ENCODE results near the gene LAYN. TPM values are rescaled to one million over a fixed set of nuclear protein-coding genes. Genes with fewer than 3 reads are reported as not detected.

Gene LAYN
- total and polyA plus RNA-seq, 9 of the 15 experiments (the other 6 are each of a cell fraction or from before 2014, with no cell fraction given) = not detected

DNA sequence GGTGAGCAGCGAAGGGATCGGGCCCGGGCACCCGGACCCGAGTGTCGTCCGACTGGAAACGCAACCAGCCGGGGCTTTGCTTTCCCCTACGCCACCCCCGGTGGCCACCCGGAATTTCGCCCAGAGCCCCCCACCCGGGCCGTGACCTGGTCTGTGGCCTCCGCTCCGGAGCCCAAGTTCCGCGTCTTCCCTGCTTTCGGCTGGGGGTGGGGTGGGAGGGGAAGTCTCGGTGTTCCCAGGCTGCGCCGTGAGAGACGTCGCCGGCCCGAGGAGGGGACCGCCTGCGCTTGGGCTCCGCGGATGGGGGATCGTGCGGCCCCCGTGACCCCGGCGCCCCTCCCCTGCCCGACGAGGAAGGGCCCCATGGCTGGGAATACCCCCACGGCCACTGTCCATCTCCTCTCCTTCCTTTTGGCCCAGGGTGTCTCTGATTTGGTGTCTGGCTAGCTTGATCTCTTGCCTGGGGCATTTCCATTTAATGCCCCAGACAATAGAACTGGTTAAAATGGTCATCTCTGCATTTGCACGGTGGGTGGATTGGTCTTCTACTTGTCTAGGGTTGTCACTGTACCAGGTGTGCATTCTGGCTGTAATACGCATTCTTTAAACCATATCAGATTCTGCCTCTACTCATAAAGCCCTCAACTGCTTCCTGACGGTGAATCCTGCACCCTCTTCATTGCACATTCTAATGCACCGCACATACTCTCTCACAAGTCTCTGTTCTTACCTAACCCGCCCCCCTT lies 62.5 kb downstream of the LAYN start:
- WGBS (ENCODE audit: insufficient coverage, low coverage, missing lambda C conversion rate) = 3% methylated on average over 14 of the region's 44 CpGs
- peak overlapping the region; percentile 82 for H3K4me2 ChIP-seq (ENCODE audit: insufficient read depth, low read length)
- no TSS peak for BruUV-seq (replicated peaks)
- FAIRE-seq = no peak
- no peaks in the 10 kb centered on the region for H3K27me3 ChIP-seq (ENCODE audit: control insufficient read depth in 2 of 2, insufficient read depth in 2 of 2, low read length in 2 of 2)
- H3K9me1 ChIP-seq (ENCODE audit: control insufficient read depth, insufficient read depth, low read length) = no peaks in the 10 kb centered on the region
- in situ Hi-C loops (cut with MboI) (loop anchor here (5.0 to 10.0 kb wide), 4 partner anchors 174 to 622 kb away; partner anchors contain the start of gene PTS), intact Hi-C loops (cut with micrococcal nuclease) (loop anchor here (1.0 to 10.0 kb wide), 6 partner anchors 36 to 682 kb away; no protein-coding TSS in a partner anchor)
- H3K4me1 ChIP-seq (replicated peaks in 1 of 2; ENCODE audit: control insufficient read depth in 2 of 2, insufficient read depth in 2 of 2, low read length in 2 of 2) = peaks cover 13 to 17% of the 10 kb centered on the region in 2 experiments; a peak in 4 of 5 replicates
- CTCF ChIA-PET (ENCODE audit: low intra/inter-chr PET ratio) = interaction anchor here (0.7 to 5.8 kb wide), 4 partner anchors 174 to 238 kb away, joined by 5 to 38 read pairs (median 13); no protein-coding TSS in a partner anchor
- no peaks in the 10 kb centered on the region for H3K9me3 ChIP-seq (replicated peaks; ENCODE audit: control insufficient read depth, insufficient read depth, low read depth, low read length)
- no peaks in the 10 kb centered on the region for H3K36me3 ChIP-seq (ENCODE audit: control insufficient read depth, insufficient read depth, low read length)
- 0 out of 2 replicates have a peak, but pooled peaks cover 4% of the 10 kb centered on the region for H4K20me1 ChIP-seq (replicated peaks; ENCODE audit: control insufficient read depth, insufficient read depth, low read length)
- H3K79me2 ChIP-seq (ENCODE audit: control insufficient read depth, insufficient read depth, low read length) = peaks cover 52% of the 10 kb centered on the region
- peak overlapping the region; percentile 89 for H2AFZ ChIP-seq (ENCODE audit: low read depth, low read length)
- H3K4me3 ChIP-seq = peak overlapping the region; percentile 66
- peak; percentile 38 for ATAC-seq
- peak overlapping the region; percentile 84 for H3K27ac ChIP-seq (ENCODE audit: extremely low read depth, low read depth, low read length)
- peak overlapping the region; percentile 80 to 99 for H3K9ac ChIP-seq (ENCODE audit: insufficient read depth in 1 of 2, low read depth in 2 of 2, low read length in 2 of 2)
- DNase-seq (ENCODE audit: extremely low read depth in 1 of 4, low spot score in 3 of 4) = peak; percentile 43 to 58 (median 48)
- POLR2A ChIA-PET = interaction anchor here (0.7 to 1.1 kb wide), 6 partner anchors 13 to 268 kb away, joined by 3 to 4 read pairs (median 4); no protein-coding TSS in a partner anchor
- TF ChIP-seq KAT7 (CRISPR knock-in tag; IDR thresholded peaks at IDR 0.05; ENCODE audit: borderline replicate concordance) (peak; percentile 66; the same call in 1 of the 2 replicates), PCBP1 (IDR thresholded peaks at IDR 0.05; ENCODE audit: low read depth, low read length, poor library complexity, severe bottlenecking) (peak; percentile 51), BHLHE40 (IDR thresholded peaks at IDR 0.05; ENCODE audit: low read length) (no peak), POLR2G (IDR thresholded peaks at IDR 0.05; ENCODE audit: low read depth, low read length) (no peak; the same call in 1 of the 2 replicates), NRF1 (conservative IDR thresholded peaks at IDR 0.05 in 1 of 2, IDR thresholded peaks at IDR 0.05 in 1 of 2) (peak in 1 of 2 experiments; percentile 25; a peak in 1 of 4 replicates), TAF9B (IDR thresholded peaks at IDR 0.05; ENCODE audit: partially characterized antibody) (no peak), ELF1 (tag; IDR thresholded peaks at IDR 0.05) (no peak), MBD2 (IDR thresholded peaks at IDR 0.05; ENCODE audit: borderline replicate concordance, low read depth) (no peak), MCM5 (IDR thresholded peaks at IDR 0.05; ENCODE audit: low read depth) (no peak), ZBTB8A (IDR thresholded peaks at IDR 0.05; ENCODE audit: partially characterized antibody) (no peak), TAL1 (IDR thresholded peaks at IDR 0.05) (no peak)
- TF ChIP-seq, protein P1, sequence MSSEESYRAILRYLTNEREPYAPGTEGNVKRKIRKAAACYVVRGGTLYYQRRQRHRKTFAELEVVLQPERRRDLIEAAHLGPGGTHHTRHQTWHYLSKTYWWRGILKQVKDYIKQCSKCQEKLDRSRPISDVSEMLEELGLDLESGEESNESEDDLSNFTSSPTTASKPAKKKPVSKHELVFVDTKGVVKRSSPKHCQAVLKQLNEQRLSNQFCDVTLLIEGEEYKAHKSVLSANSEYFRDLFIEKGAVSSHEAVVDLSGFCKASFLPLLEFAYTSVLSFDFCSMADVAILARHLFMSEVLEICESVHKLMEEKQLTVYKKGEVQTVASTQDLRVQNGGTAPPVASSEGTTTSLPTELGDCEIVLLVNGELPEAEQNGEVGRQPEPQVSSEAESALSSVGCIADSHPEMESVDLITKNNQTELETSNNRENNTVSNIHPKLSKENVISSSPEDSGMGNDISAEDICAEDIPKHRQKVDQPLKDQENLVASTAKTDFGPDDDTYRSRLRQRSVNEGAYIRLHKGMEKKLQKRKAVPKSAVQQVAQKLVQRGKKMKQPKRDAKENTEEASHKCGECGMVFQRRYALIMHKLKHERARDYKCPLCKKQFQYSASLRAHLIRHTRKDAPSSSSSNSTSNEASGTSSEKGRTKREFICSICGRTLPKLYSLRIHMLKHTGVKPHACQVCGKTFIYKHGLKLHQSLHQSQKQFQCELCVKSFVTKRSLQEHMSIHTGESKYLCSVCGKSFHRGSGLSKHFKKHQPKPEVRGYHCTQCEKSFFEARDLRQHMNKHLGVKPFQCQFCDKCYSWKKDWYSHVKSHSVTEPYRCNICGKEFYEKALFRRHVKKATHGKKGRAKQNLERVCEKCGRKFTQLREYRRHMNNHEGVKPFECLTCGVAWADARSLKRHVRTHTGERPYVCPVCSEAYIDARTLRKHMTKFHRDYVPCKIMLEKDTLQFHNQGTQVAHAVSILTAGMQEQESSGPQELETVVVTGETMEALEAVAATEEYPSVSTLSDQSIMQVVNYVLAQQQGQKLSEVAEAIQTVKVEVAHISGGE (CRISPR knock-in tag; IDR thresholded peaks at IDR 0.05) = peak in 2 of 3 experiments; percentile 56 to 87; a peak in 2 of 6 replicates
- TF ChIP-seq, protein P2, sequence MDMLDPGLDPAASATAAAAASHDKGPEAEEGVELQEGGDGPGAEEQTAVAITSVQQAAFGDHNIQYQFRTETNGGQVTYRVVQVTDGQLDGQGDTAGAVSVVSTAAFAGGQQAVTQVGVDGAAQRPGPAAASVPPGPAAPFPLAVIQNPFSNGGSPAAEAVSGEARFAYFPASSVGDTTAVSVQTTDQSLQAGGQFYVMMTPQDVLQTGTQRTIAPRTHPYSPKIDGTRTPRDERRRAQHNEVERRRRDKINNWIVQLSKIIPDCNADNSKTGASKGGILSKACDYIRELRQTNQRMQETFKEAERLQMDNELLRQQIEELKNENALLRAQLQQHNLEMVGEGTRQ (CRISPR knock-in tag; IDR thresholded peaks at IDR 0.05) = no peak
- TF ChIP-seq, protein P3, sequence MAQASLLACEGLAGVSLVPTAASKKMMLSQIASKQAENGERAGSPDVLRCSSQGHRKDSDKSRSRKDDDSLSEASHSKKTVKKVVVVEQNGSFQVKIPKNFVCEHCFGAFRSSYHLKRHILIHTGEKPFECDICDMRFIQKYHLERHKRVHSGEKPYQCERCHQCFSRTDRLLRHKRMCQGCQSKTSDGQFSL (CRISPR knock-in tag; IDR thresholded peaks at IDR 0.05) = 0 out of 2 replicates have a peak, but pooled peaks have one; percentile 11
- TF ChIP-seq, protein P3 (tag; IDR thresholded peaks at IDR 0.05) = no peak

Measured in K562 (cell line).